GM18870 (cell line): ENCODE data around the gene RBM12.
"Not testable (repeated sequence)": the region's sequence is repeated elsewhere in the genome, so short reads cannot be mapped to it uniquely, and the experiment has no call there.

Experiments
- ATAC-seq: cut with Tn5 transposase; IDR thresholded peaks from one replicate; pipeline ENCODE4 v1.9.1; 2021; ENCODE audit warnings: moderate library complexity; ENCODE audit not compliant: unreplicated experiment

RBM12 gene

GRCh38 chr20:35664466-35665206 is at the start of gene RBM12, which contains the start of gene CPNE1:
RBM12 (minus strand) TSS chr20:35664900; CDS start chr20:35655322, 9,578 bp downstream.
CPNE1 (minus strand) TSS chr20:35664900; CDS start chr20:35632923, 31,977 bp downstream.
- ATAC-seq = peak; percentile 51

GRCh38 chr20:35714127-35714526 is 49.4 kb upstream of the RBM12 start:
- no peak for ATAC-seq

DNA sequence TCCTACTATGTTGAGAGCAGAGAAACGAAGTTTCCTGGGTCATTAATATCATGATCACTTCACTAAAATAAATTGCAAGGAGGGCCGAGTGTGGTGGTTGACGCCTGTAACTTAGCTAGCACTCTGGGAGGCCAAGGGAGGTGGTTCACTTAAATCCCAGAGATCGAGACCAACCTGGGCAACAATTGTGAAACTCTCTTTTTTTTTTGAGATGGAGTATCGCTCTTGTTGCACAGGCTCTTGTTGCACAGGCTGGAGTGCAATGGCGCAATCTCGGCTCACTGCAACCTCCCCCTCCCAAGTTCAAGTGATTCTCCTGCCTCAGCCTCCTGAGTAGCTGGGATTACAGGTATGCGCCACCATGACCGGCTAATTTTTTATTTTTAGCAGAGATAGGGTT is 48.4 kb upstream of the RBM12 start:
- not testable (repeated sequence) for ATAC-seq

DNA sequence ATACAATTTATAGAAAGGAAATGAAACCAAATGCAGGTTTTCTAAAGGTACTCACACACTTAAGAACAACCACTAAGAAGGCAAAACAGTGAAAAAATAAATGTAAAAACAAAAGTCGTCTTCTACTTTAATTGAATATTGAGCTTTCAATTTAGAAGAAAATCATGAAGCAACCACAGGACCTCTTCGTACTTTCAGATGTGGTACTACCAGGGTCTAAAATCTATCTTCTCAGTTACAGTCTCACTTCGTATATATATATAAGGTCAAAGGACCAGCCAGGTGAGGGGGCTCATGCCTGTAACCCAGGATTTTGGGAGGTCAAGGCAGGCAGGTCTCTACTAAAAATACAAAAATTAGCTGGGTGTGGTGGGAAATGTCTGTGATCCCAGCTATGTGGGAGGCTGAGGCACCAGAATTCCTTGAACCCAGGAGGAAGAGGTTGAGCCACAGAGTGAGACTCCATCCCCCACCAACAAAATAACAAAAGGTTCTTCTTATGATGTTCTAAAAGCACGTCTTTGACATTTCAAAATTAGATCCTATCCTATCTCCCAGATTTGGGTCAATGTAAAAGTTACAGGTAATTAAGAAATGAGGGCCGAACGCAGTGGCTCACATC is 47.0 kb upstream of the RBM12 start:
- ATAC-seq = no peak

GRCh38 chr20:35710884-35711587 is 46.3 kb upstream of the RBM12 start:
- no peak for ATAC-seq

- ATAC-seq = no peak
Measured at GRCh38 chr20:35710039-35710438, 45.3 kb upstream of the RBM12 start.

GRCh38 chr20:35709259-35709658 is 44.6 kb upstream of the RBM12 start:
- ATAC-seq = no peak

GRCh38 chr20:35708502-35708901 is 43.8 kb upstream of the RBM12 start:
- ATAC-seq = no peak

- not testable (repeated sequence) for ATAC-seq
Measured at GRCh38 chr20:35706591-35707529, 42.2 kb upstream of the RBM12 start.

GRCh38 chr20:35705894-35706293 is 41.2 kb upstream of the RBM12 start:
- ATAC-seq = not testable (repeated sequence)

DNA sequence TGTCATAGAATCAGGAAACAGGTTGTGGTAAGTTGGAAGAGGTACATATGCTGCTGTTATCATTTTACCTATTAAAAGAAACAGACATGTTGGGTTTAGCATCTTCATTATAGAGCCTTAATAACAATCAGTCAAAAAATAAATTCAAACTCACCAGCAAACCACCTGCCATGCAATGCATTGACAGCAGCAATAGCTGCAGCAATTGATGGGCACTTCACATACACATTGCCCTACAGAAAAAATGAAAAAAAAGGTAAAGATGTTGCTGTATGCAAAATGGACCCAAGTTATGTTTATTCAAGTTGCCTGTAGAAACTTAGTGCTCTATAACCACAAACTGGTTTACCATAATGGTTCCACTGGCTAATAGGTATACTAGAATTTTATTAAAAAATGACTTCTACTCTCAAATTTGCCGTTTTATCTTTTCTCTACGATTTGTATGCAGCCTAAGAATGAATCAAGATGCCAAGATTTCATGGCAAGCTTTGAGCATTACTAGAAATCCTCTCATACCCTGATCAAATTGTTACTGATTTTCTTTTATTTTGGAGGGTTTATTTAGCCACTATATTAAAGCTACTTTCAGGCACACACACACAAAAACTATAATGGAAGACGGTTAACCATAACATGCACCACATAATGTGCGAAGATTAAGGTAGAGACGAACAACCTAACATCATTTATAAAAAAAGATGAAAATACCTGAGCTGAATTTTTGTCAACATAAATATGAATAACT is 40.0 kb upstream of the RBM12 start:
- no peak for ATAC-seq

GRCh38 chr20:35702824-35703695 is 38.4 kb upstream of the RBM12 start:
- ATAC-seq = no peak

DNA sequence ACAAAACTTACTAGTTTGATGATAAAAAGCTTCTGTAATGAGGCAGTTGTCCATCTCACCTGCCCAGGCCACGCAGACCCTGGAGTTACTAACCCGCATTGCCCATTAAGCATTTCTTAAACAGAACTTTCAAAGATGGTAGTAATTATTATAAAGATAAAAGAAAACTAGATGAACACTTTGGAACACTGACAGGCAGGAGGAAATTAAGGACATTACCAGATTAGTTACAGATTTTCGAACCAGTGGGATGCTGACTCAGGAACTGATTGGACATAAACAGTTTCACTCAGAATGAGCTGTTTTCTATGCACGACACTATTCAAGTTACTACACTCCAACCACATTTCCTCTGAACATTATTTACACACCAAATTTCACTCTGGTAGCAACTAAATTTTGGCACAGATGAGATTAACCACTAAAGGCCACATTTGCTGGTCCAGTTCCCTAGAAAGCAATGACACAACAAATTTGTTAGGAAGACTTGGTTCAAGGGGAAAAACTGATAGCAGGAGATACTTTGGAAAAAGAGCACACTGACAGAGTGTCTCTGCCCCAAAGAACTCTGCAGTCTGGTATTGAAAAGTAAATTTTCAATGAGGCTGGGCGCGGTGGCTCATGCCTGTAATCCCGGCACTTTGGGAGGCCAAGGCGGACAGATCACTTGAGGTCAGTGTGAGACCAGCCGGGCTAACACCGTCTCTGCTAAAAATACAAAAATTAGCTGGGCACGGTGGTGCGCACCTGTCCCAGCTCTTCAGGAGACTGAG is 37.5 kb upstream of the RBM12 start:
- ATAC-seq = no peak

GRCh38 chr20:35700625-35701148 is 36.0 kb upstream of the RBM12 start:
- ATAC-seq = no peak

DNA sequence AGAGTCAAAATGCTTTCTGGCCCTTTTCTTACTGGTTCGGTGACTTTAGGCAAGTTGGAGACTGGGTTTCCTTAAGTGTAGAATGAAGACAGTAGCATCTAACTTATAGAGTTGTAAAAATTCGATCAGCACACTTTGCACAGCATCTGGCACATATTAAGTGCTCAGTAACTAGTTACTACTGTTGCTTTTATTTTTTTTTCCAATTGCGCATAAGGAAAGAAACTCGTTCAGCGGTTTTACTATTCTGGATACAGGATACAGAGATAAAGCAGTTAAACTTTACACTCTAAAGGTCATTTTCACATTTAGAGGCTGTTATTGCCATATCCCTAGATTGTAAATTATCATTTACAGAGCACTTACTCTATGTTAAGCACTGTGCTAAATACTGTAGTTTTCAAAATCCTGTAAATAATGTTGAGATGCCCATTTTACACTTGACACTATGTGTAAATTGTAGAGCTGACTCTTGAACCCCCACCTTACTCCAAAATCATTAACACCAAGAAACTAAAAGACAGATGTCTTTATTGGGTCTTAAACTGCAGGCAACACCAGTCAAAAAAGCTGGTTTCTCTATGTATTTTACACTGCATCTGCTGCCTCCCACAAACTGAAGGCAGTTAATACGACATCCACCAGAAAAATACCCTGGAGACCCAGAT is 35.4 kb upstream of the RBM12 start:
- ATAC-seq = no peak

DNA sequence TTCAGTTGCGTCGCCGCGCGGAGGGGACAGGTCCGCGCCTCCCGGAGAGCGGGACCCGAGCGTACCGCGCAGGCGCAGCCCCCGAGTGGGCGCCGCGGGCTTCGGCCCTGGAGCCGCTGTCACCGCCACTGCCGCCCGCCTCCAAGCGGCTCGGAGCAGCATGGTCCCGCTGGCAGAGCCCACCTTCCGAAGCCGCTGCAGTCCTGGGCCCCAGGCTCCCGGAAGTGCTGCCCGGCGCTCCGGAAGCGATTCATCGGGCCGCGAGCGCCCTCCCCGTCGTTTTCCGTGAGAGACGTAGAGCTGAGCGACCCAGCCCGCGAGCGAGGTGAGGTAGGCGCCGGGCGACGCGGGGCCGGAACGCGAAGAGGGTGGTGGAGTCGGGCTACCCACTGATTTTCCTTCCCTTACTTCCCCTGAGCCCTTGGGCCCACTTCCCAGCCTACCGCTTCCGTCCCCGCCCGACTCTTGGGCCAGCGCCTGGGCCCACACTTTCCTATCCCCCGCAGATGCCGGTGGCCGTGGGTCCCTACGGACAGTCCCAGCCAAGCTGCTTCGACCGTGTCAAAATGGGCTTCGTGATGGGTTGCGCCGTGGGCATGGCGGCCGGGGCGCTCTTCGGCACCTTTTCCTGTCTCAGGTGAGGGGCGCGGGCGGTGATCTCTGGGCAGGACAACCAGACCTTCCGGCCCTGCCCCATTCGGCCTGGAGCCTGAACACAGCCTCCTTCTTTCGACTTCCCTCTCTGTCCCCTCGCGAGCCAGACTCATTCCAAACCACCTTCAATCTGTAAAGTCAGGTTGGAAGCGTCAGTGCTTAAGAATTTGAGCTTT is 34.6 kb upstream of the RBM12 start, which contains the start of the genes NFS1 and ROMO1:
Gene NFS1, minus strand, starts transcription at position 226 of the 830 bp plus-strand sequence. Its CDS starts 64 bp downstream, at position 162.
Gene ROMO1, plus strand, starts transcription at position 279 of the 830 bp plus-strand sequence. Its CDS starts 228 bp downstream, at position 507.
- ATAC-seq = peak; percentile 39
